Retinal pigment epithelial cell (primary cell): ENCODE data around the gene NOL4.
"Not testable (repeated sequence)": the region's sequence is repeated elsewhere in the genome, so short reads cannot be mapped to it uniquely, and the experiment has no call there.

Experiments
- DNase-seq: peaks from one replicate; pipeline ENCODE4 v3.0.0-alpha.2; 2010; ENCODE audit warnings: low read depth
- H3K4me3 ChIP-seq: 2 replicates; pipeline ENCODE4 v1.5.1; 2011; ENCODE audit warnings: mild to moderate bottlenecking, low read length, control low read depth, moderate library complexity
- CTCF ChIP-seq: conservative IDR thresholded peaks from 2 replicates; pipeline ENCODE4 v1.5.1; 2011; ENCODE audit warnings: low read depth, low read length, control low read depth, inconsistent platforms

The NOL4 gene

GRCh38 chr18:34242739-34243138, 18.0 kb upstream of the NOL4 start:
- no peak for TF ChIP-seq CTCF
- DNase-seq = no peak
- no peak overlapping the region for H3K4me3 ChIP-seq

- not testable (repeated sequence) for DNase-seq, H3K4me3 ChIP-seq
Observed at GRCh38 chr18:34233781-34234388, 9.2 kb upstream of the NOL4 start.

GRCh38 chr18:34225218-34225553, 473 bp upstream of the NOL4 start:
- no peak for TF ChIP-seq CTCF
- no peak for DNase-seq
- peak overlapping the region; percentile 68 for H3K4me3 ChIP-seq

GRCh38 chr18:34223893-34224422, 755 bp downstream of the NOL4 start:
- no peak for TF ChIP-seq CTCF
- peak overlapping the region; percentile 68 for H3K4me3 ChIP-seq

GRCh38 chr18:34223164-34223892, 1.4 kb downstream of the NOL4 start:
- H3K4me3 ChIP-seq = peak overlapping the region; percentile 68
- no peak for TF ChIP-seq CTCF
- DNase-seq = no peak

More at GRCh38 chr18:34223893-34224422, 755 bp downstream of the NOL4 start:
- DNase-seq = no peak

GRCh38 chr18:34222307-34223163, 2.2 kb downstream of the NOL4 start:
- no peak for TF ChIP-seq CTCF
- H3K4me3 ChIP-seq = peak overlapping the region; percentile 68
- no peak for DNase-seq

GRCh38 chr18:34221971-34222306, 2.8 kb downstream of the NOL4 start:
- no peak for DNase-seq
- no peak for TF ChIP-seq CTCF
- H3K4me3 ChIP-seq = peak overlapping the region; percentile 68
